HG02763 (cell line): ENCODE data around the gene TAGAP.

ENCODE experiments used
- ATAC-seq: cut with Tn5 transposase; IDR thresholded peaks from one replicate; pipeline ENCODE4 v1.9.1; 2021; ENCODE audit warnings: mild to moderate bottlenecking, moderate library complexity; ENCODE audit not compliant: unreplicated experiment

The TAGAP gene

GRCh38 chr6:159044899-159045727 lies at the start of gene TAGAP:
Gene TAGAP, minus strand, starts transcription at chr6:159044991. Its CDS starts 845 bp downstream, at chr6:159044146.
- ATAC-seq = peak; percentile 87

DNA sequence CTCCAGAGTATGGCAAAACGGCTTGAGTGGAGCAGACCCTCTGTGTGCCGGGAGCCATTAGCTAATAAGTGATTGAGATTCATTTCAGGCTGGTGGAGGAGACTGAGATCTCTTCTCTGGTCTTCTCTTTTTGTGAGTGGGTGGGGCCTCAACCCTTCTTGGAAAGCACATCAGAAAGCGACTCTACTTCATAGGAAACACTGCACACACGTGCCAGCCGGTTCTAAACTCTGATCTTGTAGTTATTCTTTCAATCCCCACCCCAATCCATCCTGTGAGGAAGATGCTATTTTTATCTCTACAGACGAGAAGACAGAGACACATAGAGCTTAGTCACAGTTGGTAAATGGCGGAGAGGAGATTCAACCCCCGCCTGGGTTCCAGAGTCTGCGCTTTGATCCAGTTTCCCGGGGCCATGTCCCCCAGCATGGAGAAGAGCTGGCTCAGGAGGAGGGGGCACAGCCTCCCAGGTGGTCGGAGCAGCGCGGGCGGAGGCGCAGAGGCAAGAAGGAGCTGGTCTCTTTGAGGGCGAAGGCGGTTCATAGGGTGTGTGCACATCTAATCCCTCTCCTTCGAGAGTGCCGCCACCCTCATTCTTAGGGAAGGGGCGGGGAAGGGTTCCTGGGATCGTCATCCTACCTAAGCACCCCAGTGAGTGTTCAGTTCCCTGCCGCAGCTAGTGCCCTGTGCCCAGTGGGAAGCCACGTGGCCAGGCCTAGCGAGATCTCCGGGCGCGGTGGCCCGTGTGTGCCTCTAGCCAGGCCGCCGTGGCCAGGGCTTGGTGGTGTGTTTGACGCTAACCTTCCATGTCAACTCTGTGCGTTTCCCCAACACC lies 49.0 kb upstream of the TAGAP start:
- ATAC-seq = no peak

DNA sequence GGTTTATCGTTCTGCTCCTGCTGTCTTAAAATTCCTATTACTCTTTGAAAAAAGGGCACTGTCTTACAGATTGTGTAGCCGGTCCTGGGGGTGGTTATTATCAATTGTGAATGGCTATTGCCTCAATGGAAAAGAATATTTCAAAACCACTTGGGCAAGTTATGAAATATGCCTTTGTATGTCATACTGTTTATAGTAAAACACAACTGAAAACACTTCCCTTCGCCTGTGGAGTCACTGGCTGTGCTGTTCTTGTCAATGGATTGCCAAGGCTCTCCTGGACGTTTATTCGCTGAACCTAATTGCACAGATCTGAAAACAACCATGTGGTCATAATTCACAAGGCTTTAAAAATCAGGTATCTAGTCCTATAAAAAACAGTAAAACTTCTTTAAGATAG lies 47.8 kb upstream of the TAGAP start:
- ATAC-seq = no peak

DNA sequence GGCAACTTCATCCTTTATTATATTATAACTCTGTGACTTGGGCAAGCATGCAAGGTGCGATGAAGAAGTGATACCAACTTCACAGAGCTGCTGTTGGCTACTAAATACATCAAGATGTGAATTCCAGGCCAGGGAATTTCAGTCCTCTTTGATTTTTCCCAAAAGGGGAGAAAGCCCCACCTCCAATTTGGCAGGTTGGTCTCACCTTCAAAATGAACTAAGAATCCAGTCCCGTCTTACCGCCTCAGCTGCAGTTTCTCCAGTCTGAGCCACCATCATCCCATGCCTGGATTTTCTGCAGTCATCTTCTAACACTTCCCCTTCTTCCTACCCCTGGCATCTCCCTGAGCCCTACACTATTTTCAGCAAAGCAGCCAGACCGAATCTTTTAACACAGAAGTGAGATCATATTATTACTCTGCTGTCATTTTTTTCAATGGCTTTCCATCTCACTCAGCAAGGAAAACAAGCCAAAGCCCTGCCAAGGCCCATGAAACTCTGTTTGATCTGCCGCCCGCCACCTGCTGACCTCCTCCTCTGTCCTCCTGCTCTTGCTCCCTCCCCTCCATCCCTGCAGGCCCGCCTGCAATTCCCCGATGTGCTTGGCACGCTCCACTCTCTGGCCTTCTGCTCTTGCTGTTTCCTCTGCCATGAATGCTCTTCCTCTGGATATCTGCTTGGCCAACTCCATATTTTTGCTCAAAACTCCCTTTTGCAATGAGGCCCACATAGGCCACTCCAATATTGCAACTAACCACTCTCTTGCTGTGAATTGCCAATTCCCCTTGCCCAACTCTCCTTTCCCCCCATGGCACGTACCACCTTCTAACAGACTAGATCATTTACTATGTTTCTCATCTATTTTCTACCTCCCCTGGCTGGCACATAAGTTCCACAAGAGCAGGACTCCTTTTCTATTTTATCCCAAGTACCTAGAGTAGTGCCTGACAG lies 46.0 kb upstream of the TAGAP start:
- ATAC-seq = no peak

DNA sequence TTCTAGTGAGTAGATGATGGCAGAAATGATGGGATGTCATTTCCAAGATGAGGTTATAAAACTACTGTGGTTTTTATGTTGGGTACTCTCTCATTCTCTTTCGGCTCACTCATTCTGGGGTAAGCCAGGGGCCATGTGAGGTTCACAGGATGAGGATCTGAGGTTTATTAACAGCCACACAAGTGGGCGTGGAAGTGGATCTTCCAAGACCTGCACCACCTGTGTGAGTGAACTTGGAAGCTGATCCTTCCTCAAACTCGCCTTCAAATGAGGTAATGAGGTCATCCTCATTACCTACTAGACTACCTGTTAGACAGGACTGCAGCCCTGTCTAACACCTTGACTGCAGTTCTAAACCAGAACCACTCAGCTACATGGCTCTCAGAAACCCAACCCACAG lies 45.1 kb upstream of the TAGAP start:
- no peak for ATAC-seq

GRCh38 chr6:159089443-159089842 lies 44.7 kb upstream of the TAGAP start:
- no peak for ATAC-seq

- ATAC-seq = no peak
These were observed 41.3 kb upstream of the TAGAP start for GRCh38 chr6:159086033-159086618.

- no peak for ATAC-seq
These were observed 40.7 kb upstream of the TAGAP start for GRCh38 chr6:159085396-159085895.

GRCh38 chr6:159084493-159085091 lies 39.8 kb upstream of the TAGAP start:
- ATAC-seq = no peak

DNA sequence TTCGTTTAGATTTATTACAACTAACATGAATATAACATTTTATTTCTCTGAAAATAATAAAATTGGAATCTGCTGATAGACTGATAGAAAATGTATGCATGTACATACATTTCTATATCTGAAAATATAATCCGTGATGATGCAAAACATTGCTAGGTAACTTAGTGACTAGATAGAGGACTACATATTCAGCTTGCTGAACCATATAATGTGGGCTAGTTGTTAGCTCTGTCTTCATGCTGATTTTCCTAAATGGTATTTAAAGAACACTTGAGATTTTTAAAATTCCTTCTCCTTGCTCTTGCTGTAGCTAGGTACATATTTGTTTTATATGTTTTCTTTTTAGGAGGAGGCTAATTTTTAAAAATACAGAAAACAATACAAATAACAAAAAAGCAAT lies 38.4 kb upstream of the TAGAP start:
- ATAC-seq = no peak

GRCh38 chr6:159082039-159082815 lies 37.4 kb upstream of the TAGAP start:
- no peak for ATAC-seq

DNA sequence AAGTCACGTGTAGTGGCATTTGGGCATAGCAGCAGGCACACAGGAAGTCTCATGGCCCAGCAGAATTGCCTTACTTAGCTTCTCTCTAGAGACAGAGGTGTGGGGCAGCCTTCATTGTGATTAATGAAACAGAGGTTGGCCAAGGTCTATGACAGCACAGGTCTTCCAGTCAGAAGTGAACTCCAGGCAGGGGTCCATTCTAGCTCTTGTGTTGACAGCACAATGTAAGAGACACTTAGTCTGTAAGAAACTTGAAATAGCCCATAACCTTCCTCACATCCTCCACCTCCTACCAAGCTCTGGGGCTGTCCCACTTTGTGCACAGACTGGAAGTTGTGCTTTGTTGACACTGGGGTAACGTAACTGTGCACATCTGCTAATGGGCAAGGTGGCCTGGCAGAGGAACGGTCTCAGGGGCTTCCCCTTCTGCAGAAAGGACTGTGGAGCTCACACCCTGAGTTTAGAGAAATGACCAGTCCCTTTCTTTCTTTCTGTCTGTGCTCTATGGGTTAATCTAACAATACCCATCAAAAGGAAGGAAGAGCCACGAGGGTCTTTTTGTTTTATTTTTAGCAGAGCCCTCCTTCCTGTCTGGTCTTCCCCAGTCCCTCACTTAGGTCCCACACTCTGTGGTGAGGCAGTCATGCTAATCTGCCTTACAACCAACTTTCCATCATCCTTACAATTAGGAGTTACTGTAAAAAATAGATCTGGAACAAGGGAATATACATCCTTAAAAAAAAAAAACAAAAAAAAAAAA lies 35.6 kb upstream of the TAGAP start:
- no peak for ATAC-seq

GRCh38 chr6:159079367-159079766 lies 34.6 kb upstream of the TAGAP start:
- no peak for ATAC-seq

DNA sequence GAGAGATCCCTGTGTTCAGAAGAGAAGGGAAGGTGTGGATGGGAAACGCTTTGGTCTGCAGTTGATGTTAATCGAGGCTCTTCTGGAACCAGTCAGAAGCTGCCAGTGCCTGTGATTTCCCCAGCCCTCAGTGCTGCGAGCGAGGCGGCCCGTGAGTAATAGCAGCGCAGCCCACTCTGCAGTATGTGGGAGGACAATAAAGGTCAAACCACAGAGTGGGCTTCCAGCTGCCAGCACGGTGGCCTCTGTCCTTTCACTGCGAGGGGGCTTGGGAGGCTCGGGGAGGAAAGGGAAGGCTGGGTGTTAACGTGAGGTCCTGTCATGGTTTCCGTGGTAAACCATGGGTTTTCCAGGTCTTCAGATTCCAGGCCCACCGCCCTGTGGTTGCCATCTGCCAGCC lies 32.3 kb upstream of the TAGAP start:
- ATAC-seq = no peak

GRCh38 chr6:159075506-159076228 lies 30.9 kb upstream of the TAGAP start:
- ATAC-seq = no peak

DNA sequence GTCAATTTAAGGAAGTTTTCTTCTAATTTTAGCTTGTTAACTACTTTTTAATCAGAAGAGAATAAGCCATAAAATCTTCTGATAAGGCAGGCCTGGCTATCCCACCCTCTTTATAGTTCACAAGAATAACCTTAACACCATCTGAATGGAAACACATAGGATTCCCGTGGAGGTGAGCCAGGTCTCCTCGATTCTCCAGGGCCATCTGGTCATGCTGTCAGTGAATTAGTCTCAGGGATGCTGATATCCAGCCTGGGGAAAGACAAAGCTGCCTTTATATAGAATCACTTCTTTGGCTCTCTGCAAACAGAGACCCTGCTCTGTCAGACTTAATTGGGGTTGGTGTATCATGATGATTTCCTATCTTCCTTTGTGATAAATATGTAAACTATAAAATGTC lies 30.1 kb upstream of the TAGAP start:
- no peak for ATAC-seq

- ATAC-seq = no peak
These were observed 29.4 kb upstream of the TAGAP start for GRCh38 chr6:159074120-159074684.
